H9 (cell line): ENCODE results near the gene TSEN15. TPM values are rescaled to one million over a fixed set of nuclear protein-coding genes. Genes with fewer than 3 reads are reported as not detected.

Experiments used
- DNase-seq: peaks from one replicate; pipeline ENCODE4 v3.0.0-alpha.2; 2017
- H2AFZ ChIP-seq: one replicate; pipeline ENCODE4 v1.6.1; 2013; ENCODE audit warnings: mild to moderate bottlenecking, low read length, control low read depth, moderate library complexity
- H2AK5ac ChIP-seq: 2 replicates; pipeline ENCODE4 v1.6.1; 2013; ENCODE audit warnings: low read length, control low read depth, mixed read lengths; ENCODE audit not compliant: insufficient read length
- H2BK120ac ChIP-seq: one replicate; pipeline ENCODE4 v1.6.1; 2013; ENCODE audit warnings: low read depth, mild to moderate bottlenecking, low read length, control low read depth, inconsistent platforms; ENCODE audit not compliant: poor library complexity, severe bottlenecking
- H2BK12ac ChIP-seq: 2 replicates; pipeline ENCODE4 v1.6.1; 2013; ENCODE audit warnings: low read length, control low read depth, mixed read lengths, low read depth; ENCODE audit not compliant: insufficient read length
- H2BK15ac ChIP-seq: 2 replicates; pipeline ENCODE4 v1.6.1; 2013; ENCODE audit warnings: low read depth, low read length, control low read depth
- H2BK20ac ChIP-seq: one replicate; pipeline ENCODE4 v1.6.1; 2013; ENCODE audit warnings: low read depth, mild to moderate bottlenecking, low read length, control low read depth, inconsistent platforms; ENCODE audit not compliant: poor library complexity, severe bottlenecking
- H2BK5ac ChIP-seq: 2 replicates; pipeline ENCODE4 v1.6.1; 2013; ENCODE audit warnings: low read length, control low read depth, mixed read lengths; ENCODE audit not compliant: insufficient read length
- H3K14ac ChIP-seq: 2 replicates; pipeline ENCODE4 v1.6.1; 2013; ENCODE audit warnings: low read length, control low read depth; ENCODE audit not compliant: insufficient read depth
- H3K18ac ChIP-seq: 2 replicates; pipeline ENCODE4 v1.6.1; 2013; ENCODE audit warnings: low read depth, mild to moderate bottlenecking, mixed read lengths, low read length, control low read depth; ENCODE audit not compliant: insufficient read length
- H3K23ac ChIP-seq: 2 replicates; pipeline ENCODE4 v1.6.1; 2013; ENCODE audit warnings: low read length, control low read depth, mixed read lengths, low read depth; ENCODE audit not compliant: insufficient read length
- H3K23me2 ChIP-seq: 2 replicates; pipeline ENCODE4 v1.6.1; 2013; ENCODE audit warnings: low read depth, mild to moderate bottlenecking, mixed read lengths, low read length, control low read depth; ENCODE audit not compliant: insufficient read length, poor library complexity, severe bottlenecking
- H3K27ac ChIP-seq: 2 replicates; pipeline ENCODE4 v1.5.1; 2013; ENCODE audit warnings: low read length, control low read depth, mixed read lengths, low read depth; ENCODE audit not compliant: insufficient read length
- H3K27me3 ChIP-seq: 2 replicates; pipeline ENCODE4 v1.6.1; 2013; ENCODE audit warnings: low read length, control low read depth, inconsistent platforms; ENCODE audit not compliant: insufficient read depth
- H3K4ac ChIP-seq: 2 replicates; pipeline ENCODE4 v1.6.1; 2013; ENCODE audit warnings: low read depth, mild to moderate bottlenecking, control low read depth, inconsistent platforms, low read length, moderate library complexity
- H3K4me1 ChIP-seq: 2 replicates; pipeline ENCODE4 v1.6.1; 2013; ENCODE audit warnings: low read length, control low read depth, inconsistent platforms; ENCODE audit not compliant: insufficient read depth
- H3K4me2 ChIP-seq: 2 replicates; pipeline ENCODE4 v1.6.1; 2013; ENCODE audit warnings: low read length, control low read depth, mixed read lengths; ENCODE audit not compliant: insufficient read length, insufficient read depth
- H3K56ac ChIP-seq: 2 replicates; pipeline ENCODE4 v1.6.1; 2013; ENCODE audit warnings: low read depth, mild to moderate bottlenecking, mixed read lengths, low read length, control low read depth; ENCODE audit not compliant: insufficient read length
- H3K79me1 ChIP-seq: 2 replicates; pipeline ENCODE4 v1.6.1; 2013; ENCODE audit warnings: low read depth, mild to moderate bottlenecking, moderate library complexity, low read length, control low read depth, inconsistent platforms; ENCODE audit not compliant: insufficient read depth, poor library complexity, severe bottlenecking
- H3K79me2 ChIP-seq: 2 replicates; pipeline ENCODE4 v1.6.1; 2013; ENCODE audit warnings: low read length, control low read depth, inconsistent platforms; ENCODE audit not compliant: insufficient read depth
- H3K9ac ChIP-seq: 2 replicates; pipeline ENCODE4 v1.6.1; 2013; ENCODE audit warnings: low read length, control low read depth, mixed read lengths; ENCODE audit not compliant: insufficient read length; ENCODE audit errors: extremely low read depth
- H3K9me3 ChIP-seq: one replicate; pipeline ENCODE4 v1.6.1; 2013; ENCODE audit warnings: low read depth, low read length, inconsistent platforms; ENCODE audit not compliant: control insufficient read depth
- H3T11ph ChIP-seq: one replicate; pipeline ENCODE4 v1.6.1; 2013; ENCODE audit warnings: mild to moderate bottlenecking, low read length, control low read depth, inconsistent platforms
- H4K20me1 ChIP-seq: one replicate; pipeline ENCODE4 v1.6.1; 2013; ENCODE audit not compliant: control insufficient read depth, insufficient read length, insufficient read depth
- H4K5ac ChIP-seq: 2 replicates; pipeline ENCODE4 v1.6.1; 2013; ENCODE audit warnings: low read depth, mild to moderate bottlenecking, mixed read lengths, low read length, control low read depth; ENCODE audit not compliant: insufficient read length
- H4K8ac ChIP-seq: replicated peaks from 2 replicates; pipeline ENCODE4 v1.6.1; 2013; ENCODE audit warnings: low read length, control low read depth, mixed read lengths, low read depth; ENCODE audit not compliant: insufficient read length
- H4K91ac ChIP-seq: 2 replicates; pipeline ENCODE4 v1.6.1; 2013; ENCODE audit warnings: low read depth, mild to moderate bottlenecking, moderate library complexity, mixed read lengths, low read length, control low read depth; ENCODE audit not compliant: insufficient read length
- H3K27ac Mint-ChIP-seq, 3 experiments: 2 replicates in 2 of 3; 3 replicates in 1 of 3; pipeline ENCODE4 v1.8.0; 2020 to 2021; ENCODE audit warnings: mixed read lengths in 3 of 3, mild to moderate bottlenecking in 1 of 3, moderate library complexity in 1 of 3
- H3K27me3 Mint-ChIP-seq: 2 replicates; pipeline ENCODE4 v1.8.0; 2021; ENCODE audit warnings: low read depth, mild to moderate bottlenecking, moderate library complexity, mixed read lengths
- H3K36me3 Mint-ChIP-seq, 3 experiments: 2 replicates in 2 of 3; 3 replicates in 1 of 3; pipeline ENCODE4 v1.8.0; 2020 to 2021; ENCODE audit warnings: low read depth in 3 of 3, mixed read lengths in 3 of 3; ENCODE audit not compliant: insufficient read depth in 1 of 3
- H3K4me1 Mint-ChIP-seq, 2 experiments: 2 replicates each; pipeline ENCODE4 v1.8.0; 2020; ENCODE audit warnings: mixed read lengths in 2 of 2
- H3K4me3 Mint-ChIP-seq, 2 experiments: 2 replicates in 1 of 2; 3 replicates in 1 of 2; pipeline ENCODE4 v1.8.0; 2020 to 2021; ENCODE audit warnings: mild to moderate bottlenecking in 2 of 2, mixed read lengths in 2 of 2, moderate library complexity in 1 of 2
- H3K9me3 Mint-ChIP-seq, 2 experiments: 2 replicates in 1 of 2; 3 replicates in 1 of 2; pipeline ENCODE4 v1.8.0; 2020; ENCODE audit warnings: mild to moderate bottlenecking in 2 of 2, mixed read lengths in 2 of 2, moderate library complexity in 1 of 2
- WGBS: extraction: QIAGEN DNeasy Blood & Tissue Kit; methylation state at CpG from one replicate; pipeline ENCODE4 v1.1.7; 2013; ENCODE audit warnings: missing lambda C conversion rate, low lambda C conversion rate, mixed read lengths; ENCODE audit not compliant: insufficient read length; ENCODE audit errors: extremely low coverage; 5-methylcytosine and 5-hydroxymethylcytosine counted together
- total RNA-seq: library from RNA; stranded (reverse); gene quantifications from 2 replicates; pipeline ENCODE4 v1.2.1, GENCODE V29; 2021
- TF ChIP-seq, protein P1 (sequence below): fragments of 200-600 bp; sonication (generic); conservative IDR thresholded peaks from 3 replicates; pipeline ENCODE4 v1.8.0; 2021; ENCODE audit warnings: antibody characterized with exemption, mild to moderate bottlenecking

Gene TSEN15
- total RNA-seq, 1 experiment from 2014 or later: 21.9 TPM

DNA sequence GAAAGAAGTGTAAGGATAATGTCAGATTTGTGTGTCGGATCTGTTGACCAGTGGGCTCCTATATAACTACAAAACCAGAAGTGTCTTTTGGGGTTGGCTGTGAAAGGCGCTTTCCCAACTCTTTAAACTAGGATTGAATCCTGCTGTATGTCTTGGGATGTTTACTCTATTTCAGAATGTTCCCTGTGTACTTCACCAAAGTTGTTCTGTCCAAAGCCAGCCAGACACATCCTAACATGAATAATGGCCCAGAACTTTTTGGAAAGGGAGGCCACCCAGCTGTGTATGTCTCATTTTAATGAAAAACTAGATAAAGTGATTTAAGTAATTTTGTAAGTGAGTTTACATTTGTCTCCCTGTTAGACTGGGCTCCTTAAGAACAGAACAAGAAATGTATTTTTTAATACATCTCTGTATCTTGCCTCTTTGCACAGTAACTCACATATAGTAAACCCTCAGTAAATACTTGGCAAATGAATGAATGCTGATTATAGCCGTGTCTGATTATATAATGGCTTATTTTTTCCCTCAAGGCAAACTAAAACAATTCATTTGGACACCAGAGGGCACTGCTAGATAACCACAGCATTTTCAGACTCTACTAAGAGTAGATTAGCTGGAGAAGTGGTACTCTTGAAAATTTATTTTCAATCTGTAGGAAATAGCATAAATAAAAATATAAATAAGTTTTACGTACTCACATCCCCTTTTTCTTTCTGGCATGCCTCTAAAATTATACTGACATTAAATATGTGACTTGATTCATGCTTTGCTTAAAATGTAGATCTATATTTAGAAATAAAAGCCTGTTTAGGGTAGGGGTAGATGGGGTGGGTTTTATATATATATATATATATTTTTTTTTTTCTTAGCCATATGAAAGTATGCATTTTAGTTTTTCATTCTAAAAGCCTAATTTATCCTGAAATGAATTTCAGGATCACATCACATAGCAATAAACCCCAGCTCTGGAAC lies 23.8 kb downstream of the TSEN15 start:
- Histone ChIP-seq H2BK20ac (no peak overlapping the region), H2BK5ac (no peak overlapping the region), H2BK120ac (no peak overlapping the region), H3K4me1 (no peaks in the 10 kb centered on the region), H3K56ac (no peak overlapping the region), H2AFZ (no peak overlapping the region), H4K8ac (no peak overlapping the region), H3K23ac (no peak overlapping the region), H3K4ac (no peak overlapping the region), H3K14ac (no peak overlapping the region), H3T11ph (no peak overlapping the region), H4K5ac (no peak overlapping the region), H2BK12ac (no peak overlapping the region), H4K20me1 (no peaks in the 10 kb centered on the region), H3K9ac (no peak overlapping the region), H3K18ac (no peak overlapping the region), H3K23me2 (no peaks in the 10 kb centered on the region), H3K9me3 (no peaks in the 10 kb centered on the region), H3K27me3 (no peaks in the 10 kb centered on the region), H3K79me2 (no peaks in the 10 kb centered on the region), H3K79me1 (no peaks in the 10 kb centered on the region), H3K4me2 (no peak overlapping the region), H2BK15ac (no peak overlapping the region), H2AK5ac (no peak overlapping the region), H4K91ac (no peak overlapping the region), H3K27ac (no peak overlapping the region)
- no peak overlapping the region for H3K27ac Mint-ChIP-seq
- no CpG with 5 or more reads among the region's 4 CpGs for WGBS
- H3K36me3 Mint-ChIP-seq: peaks cover 0 to 13% (median 8%) of the 10 kb centered on the region in 3 experiments; a peak in 5 of 7 replicates
- H3K4me1 Mint-ChIP-seq: no peaks in the 10 kb centered on the region; a peak in 1 of 4 replicates
- no peaks in the 10 kb centered on the region for H3K27me3 Mint-ChIP-seq
- no peak overlapping the region for H3K4me3 Mint-ChIP-seq
- TF ChIP-seq, protein P1, sequence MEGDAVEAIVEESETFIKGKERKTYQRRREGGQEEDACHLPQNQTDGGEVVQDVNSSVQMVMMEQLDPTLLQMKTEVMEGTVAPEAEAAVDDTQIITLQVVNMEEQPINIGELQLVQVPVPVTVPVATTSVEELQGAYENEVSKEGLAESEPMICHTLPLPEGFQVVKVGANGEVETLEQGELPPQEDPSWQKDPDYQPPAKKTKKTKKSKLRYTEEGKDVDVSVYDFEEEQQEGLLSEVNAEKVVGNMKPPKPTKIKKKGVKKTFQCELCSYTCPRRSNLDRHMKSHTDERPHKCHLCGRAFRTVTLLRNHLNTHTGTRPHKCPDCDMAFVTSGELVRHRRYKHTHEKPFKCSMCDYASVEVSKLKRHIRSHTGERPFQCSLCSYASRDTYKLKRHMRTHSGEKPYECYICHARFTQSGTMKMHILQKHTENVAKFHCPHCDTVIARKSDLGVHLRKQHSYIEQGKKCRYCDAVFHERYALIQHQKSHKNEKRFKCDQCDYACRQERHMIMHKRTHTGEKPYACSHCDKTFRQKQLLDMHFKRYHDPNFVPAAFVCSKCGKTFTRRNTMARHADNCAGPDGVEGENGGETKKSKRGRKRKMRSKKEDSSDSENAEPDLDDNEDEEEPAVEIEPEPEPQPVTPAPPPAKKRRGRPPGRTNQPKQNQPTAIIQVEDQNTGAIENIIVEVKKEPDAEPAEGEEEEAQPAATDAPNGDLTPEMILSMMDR: peak; percentile 80
- peaks cover 0 to 4% of the 10 kb centered on the region in 2 experiments; a peak in 2 of 5 replicates for H3K9me3 Mint-ChIP-seq
- DNase-seq: no peak
